Fibroblast of the aortic adventitia (primary cell): ENCODE data around the gene PHYHD1. TPM values are rescaled to one million over a fixed set of nuclear protein-coding genes. Genes with fewer than 3 reads are reported as not detected.

Experiments used
- DNase-seq: peaks from one replicate; pipeline ENCODE4 v3.0.0-alpha.2; 2010; ENCODE audit warnings: low read depth
- H3K4me3 ChIP-seq: 2 replicates; pipeline ENCODE4 v1.5.1; 2011; ENCODE audit warnings: low read depth, mild to moderate bottlenecking, control low read depth, low read length, moderate library complexity
- CTCF ChIP-seq: IDR thresholded peaks from 2 replicates; pipeline ENCODE4 v1.5.1; 2011; ENCODE audit warnings: mild to moderate bottlenecking, low read length, control low read depth, inconsistent platforms; ENCODE audit not compliant: insufficient read depth
- total RNA-seq: library from RNA; depleted of rRNA; stranded (reverse); fragments of >200 nt; gene quantifications from 2 replicates; pipeline ENCODE4 v1.2.3, GENCODE V29; 2012; ENCODE audit warnings: low replicate concordance

PHYHD1 gene
- total RNA-seq: 8.5 and 13.1 TPM in 2 replicates

GRCh38 chr9:128920381-128921058 lies at the start of gene PHYHD1:
Gene PHYHD1, plus strand, starts transcription at chr9:128920982. Its CDS starts 1,342 bp downstream, at chr9:128922324.
- peak within 1 kb of the TSS; percentile 5 for H3K4me3 ChIP-seq
- TF ChIP-seq CTCF: no peak
- peak; percentile 77 for DNase-seq

- H3K4me3 ChIP-seq: no peak overlapping the region
- TF ChIP-seq CTCF: no peak
- no peak for DNase-seq
Measured at GRCh38 chr9:128877852-128878251, 42.9 kb upstream of the PHYHD1 start.

GRCh38 chr9:128881884-128882676 lies 38.7 kb upstream of the PHYHD1 start, which contains the start of the genes KYAT1 and LRRC8A:
Gene KYAT1, minus strand, starts transcription at chr9:128881950. Its CDS starts 36,545 bp downstream, at chr9:128845405.
Gene LRRC8A, plus strand, starts transcription at chr9:128882133. Its CDS starts 25,032 bp downstream, at chr9:128907165.
- DNase-seq: peak; percentile 92
- TF ChIP-seq CTCF: no peak
- H3K4me3 ChIP-seq: peak within 1 kb of the TSS; percentile 90

DNA sequence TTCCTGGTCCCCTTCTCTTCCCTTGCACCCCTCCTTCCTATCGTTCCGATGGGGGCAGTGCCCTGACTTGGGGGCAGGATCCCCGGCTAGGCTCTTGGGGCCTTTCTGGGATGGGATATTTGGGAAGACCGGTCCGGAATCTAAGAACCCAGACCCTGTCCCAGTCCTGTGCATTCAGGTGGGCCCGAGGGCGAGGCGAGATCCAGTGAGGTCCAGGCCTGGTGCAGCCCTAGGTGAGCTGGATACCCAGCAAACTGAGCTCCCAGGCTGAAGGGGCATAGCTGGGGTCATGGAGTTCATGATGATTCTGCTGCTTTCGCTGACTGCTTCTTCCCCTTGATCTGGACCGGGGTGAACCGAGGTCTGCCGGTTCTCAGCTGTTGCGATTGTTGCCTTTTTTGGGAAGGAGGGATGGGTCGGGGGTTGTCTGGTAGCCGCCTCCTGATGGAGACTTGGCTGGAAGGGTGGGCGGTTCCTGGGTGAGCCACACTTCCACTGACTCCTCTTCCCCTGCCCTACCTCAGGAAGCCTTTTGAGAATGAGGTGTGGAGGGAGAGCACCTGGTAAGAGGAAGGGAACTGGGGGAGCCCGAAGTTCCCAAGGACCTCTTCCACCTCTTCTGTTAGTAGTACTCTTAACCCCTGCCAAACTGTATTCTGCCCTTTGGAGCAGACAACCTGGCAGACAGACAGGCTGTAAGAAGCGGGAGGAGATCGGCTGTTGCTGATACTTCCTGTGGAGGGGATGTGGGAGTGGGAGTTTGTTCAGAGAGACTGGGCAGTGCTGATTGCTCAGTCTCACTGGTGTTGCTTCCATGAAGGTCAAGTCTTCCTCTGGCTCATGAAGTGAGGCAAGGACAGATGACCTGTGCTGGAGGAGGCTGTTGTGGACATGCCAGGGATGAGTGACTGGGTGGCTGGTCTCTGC lies 37.8 kb upstream of the PHYHD1 start:
- peak overlapping the region; percentile 90 for H3K4me3 ChIP-seq
- no peak for TF ChIP-seq CTCF
- DNase-seq: no peak

- DNase-seq: no peak
- peak overlapping the region; percentile 31 for H3K4me3 ChIP-seq
- TF ChIP-seq CTCF: no peak
Measured at GRCh38 chr9:128884164-128884563, 36.6 kb upstream of the PHYHD1 start.

GRCh38 chr9:128885376-128885775 lies 35.4 kb upstream of the PHYHD1 start:
- no peak overlapping the region for H3K4me3 ChIP-seq
- TF ChIP-seq CTCF: no peak
- DNase-seq: no peak
